GM12801 (cell line): ENCODE results near the gene ZNF609.

Source experiments
- CTCF ChIP-seq: IDR thresholded peaks from one replicate; pipeline ENCODE4 v1.5.1; 2011; ENCODE audit warnings: control low read depth; ENCODE audit not compliant: insufficient read length; ENCODE audit errors: extremely low read depth

Gene ZNF609

GRCh38 chr15:64460206-64460723 is at the start of gene ZNF609:
ZNF609 (plus strand) TSS chr15:64460578; CDS start chr15:64499420, 38,842 bp downstream.
- no peak for TF ChIP-seq CTCF

DNA sequence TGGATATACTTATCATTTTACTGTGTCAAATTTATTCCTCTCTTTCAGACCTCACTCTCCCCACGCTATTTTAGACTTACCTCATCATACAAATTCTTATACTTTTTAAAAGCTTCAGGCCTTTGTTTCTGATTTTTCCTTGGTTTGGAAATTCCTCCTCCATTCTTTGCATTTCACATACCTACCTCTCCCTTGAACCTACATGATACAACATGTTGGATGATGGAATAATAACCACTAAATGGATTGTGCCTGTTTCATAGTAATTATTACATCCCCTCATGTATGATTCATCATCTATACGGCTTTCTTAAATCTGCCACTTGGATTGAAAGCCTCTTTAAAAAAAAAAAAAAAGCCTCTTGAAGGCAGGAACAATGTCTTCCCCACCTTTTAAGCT is 48.2 kb upstream of the ZNF609 start:
- no peak for TF ChIP-seq CTCF

- no peak for TF ChIP-seq CTCF
These were observed 37.7 kb upstream of the ZNF609 start for GRCh38 chr15:64422697-64423096.

DNA sequence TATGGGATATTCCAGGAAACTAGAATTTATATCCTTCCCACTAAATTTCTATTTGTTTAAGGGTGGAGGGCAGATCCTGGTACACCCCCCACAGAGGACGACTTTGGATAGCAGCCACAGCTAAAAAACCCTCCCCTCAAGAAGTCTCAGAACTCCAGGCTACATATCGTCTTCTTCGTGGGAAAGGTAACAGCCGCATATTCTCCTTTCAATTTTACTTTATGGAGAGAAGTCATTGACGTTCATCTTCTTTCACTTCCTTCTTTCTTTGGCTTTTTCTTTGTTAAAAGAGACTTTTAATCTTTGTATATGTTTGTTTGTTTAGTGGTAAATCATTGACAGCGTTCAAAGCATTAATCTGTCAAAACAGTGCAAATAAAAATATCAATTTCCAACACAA is 36.4 kb upstream of the ZNF609 start:
- no peak for TF ChIP-seq CTCF

- TF ChIP-seq CTCF, result no peak
These were observed 35.2 kb upstream of the ZNF609 start for GRCh38 chr15:64425221-64425620.

DNA sequence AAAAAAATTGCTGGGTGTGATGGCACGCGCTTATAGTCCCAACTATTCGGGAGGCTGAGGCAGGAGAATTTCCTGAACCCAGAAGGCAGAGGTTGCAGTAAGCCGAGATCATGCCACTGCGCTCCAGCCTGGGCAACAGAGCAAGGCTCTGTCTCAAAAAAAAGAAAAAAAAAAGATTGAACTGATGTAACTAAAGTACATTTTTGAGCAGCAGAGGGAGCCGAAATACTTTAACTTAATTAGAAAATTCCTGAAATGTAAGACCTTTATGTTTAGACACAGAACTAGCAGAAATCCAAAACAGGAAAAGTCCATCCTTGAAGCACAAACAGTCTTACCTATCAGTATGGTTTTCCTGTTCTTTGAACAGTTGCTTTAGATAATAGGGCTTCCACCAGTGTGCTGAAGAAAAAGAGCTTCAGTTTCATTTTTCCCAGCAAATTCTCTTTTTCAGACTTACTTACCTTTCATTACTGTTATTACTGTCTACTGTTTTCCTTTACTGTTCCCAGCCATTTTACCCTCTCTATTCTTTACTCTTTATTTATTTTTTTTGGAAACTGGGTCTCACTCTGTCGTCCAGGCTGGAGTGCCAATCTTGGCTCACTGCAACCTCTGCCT is 33.4 kb upstream of the ZNF609 start:
- TF ChIP-seq CTCF, result no peak

DNA sequence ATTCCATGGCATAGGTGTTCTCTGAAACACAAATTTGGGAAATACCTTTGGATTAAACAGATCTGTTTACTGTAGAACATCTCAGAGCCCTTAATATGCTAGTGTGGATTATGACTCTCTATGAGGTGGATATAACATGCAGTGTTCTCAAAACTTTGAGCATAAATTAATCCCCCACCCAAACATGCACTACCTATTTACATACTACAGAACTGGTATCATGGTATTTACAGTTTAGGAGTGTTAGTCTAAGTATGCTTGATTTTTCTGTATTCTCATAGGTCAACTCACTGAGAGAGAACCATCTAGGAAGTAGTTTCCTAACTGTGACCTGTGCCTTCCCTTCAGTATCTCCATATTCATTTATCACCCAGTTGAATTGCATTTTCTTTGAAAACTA is 30.9 kb upstream of the ZNF609 start:
- TF ChIP-seq CTCF, result no peak
